ENCODE results near the gene PLA1A. TPM values are rescaled to one million over a fixed set of nuclear protein-coding genes. Genes with fewer than 3 reads are reported as not detected.

Gene PLA1A
- total RNA-seq, 1 donor from 2014 or later = not detected

DNA sequence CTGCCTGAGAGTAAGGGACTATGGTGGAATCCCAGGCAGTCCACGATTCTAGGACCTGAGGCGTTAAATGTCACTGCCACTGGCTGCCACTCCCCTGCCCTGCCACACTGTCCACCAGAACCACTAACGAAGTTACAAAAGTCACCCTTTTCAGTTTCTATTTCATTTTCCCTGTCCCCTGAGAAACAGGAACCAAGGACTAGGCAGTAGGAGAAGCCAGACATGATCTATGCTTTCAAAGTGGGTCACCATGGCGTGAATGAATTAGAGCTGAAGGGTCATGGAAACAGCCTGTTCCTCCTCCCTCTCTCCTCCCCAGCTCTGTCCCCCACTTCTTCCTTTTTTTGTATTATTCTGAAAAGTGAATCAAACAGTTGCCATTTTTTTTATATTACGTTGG lies 27.5 kb upstream of the PLA1A start:
- Mint-ChIP-seq H3K4me1 (no peaks in the 10 kb centered on the region), H3K9me3 (no peaks in the 10 kb centered on the region), H3K36me3 (no peaks in the 10 kb centered on the region), H3K4me3 (no peak overlapping the region), H3K27me3 (ENCODE audit: low read depth) (peaks cover 7% of the 10 kb centered on the region), H3K27ac (no peak overlapping the region)
- TF ChIP-seq, protein P1, sequence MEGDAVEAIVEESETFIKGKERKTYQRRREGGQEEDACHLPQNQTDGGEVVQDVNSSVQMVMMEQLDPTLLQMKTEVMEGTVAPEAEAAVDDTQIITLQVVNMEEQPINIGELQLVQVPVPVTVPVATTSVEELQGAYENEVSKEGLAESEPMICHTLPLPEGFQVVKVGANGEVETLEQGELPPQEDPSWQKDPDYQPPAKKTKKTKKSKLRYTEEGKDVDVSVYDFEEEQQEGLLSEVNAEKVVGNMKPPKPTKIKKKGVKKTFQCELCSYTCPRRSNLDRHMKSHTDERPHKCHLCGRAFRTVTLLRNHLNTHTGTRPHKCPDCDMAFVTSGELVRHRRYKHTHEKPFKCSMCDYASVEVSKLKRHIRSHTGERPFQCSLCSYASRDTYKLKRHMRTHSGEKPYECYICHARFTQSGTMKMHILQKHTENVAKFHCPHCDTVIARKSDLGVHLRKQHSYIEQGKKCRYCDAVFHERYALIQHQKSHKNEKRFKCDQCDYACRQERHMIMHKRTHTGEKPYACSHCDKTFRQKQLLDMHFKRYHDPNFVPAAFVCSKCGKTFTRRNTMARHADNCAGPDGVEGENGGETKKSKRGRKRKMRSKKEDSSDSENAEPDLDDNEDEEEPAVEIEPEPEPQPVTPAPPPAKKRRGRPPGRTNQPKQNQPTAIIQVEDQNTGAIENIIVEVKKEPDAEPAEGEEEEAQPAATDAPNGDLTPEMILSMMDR (IDR thresholded peaks at IDR 0.05; ENCODE audit: unreplicated experiment) = no peak
- DNase-seq (ENCODE audit: low spot score in 2 of 2, unreplicated experiment in 2 of 2) = no peak

DNA sequence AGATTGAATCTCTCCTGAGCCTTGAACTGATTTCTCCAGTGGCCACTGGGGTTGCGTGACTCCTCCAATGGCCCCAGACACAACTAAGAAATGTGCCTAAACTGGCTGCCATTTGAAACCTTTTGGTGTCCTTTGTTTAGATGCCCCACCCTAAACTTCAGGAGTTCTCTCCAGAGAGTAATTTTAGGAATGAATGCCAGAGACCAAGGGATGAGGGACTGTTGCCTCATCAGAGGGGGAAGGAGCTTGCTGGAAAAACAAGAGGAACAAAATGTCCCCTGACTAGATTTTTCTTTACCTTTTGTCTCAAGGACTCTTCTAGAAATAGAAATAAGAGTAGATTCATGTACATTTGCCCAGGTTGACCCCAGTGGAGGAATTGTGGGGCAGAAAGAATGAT lies 26.5 kb upstream of the PLA1A start:
- Mint-ChIP-seq H3K9me3 (no peaks in the 10 kb centered on the region), H3K27me3 (ENCODE audit: low read depth) (peaks cover 7% of the 10 kb centered on the region), H3K4me1 (no peaks in the 10 kb centered on the region), H3K36me3 (no peaks in the 10 kb centered on the region), H3K4me3 (no peak overlapping the region), H3K27ac (no peak overlapping the region)
- no peak for DNase-seq (ENCODE audit: low spot score in 2 of 2, unreplicated experiment in 2 of 2)
- TF ChIP-seq, protein P1 (IDR thresholded peaks at IDR 0.05; ENCODE audit: unreplicated experiment) = no peak

DNA sequence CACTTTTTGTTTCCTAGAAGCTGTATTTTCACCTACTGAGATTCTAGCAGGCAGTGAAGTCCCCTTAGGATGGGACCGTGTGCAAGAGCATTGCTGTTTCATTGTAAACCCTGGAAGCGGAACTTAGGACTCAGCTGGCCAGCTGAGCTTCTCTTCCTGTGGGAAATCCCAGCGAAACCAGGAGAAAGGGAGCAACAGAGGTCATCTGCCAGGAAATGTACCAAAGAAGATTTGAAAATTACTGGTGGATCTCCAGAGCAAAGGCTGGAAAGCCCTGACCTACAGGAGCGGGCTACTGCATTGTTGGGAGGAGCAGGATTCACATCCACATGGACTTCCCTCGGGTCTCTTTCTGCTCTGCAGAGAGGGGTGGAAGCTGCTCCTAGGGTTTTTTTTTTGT lies 26.0 kb upstream of the PLA1A start:
- H3K27ac Mint-ChIP-seq = no peak overlapping the region
- peaks cover 4% of the 10 kb centered on the region for H3K27me3 Mint-ChIP-seq (ENCODE audit: low read depth)
- H3K9me3 Mint-ChIP-seq = no peaks in the 10 kb centered on the region
- no peak overlapping the region for H3K4me3 Mint-ChIP-seq
- TF ChIP-seq, protein P1 (IDR thresholded peaks at IDR 0.05; ENCODE audit: unreplicated experiment) = no peak
- H3K36me3 Mint-ChIP-seq = no peaks in the 10 kb centered on the region
- no peak for DNase-seq (ENCODE audit: low spot score in 2 of 2, unreplicated experiment in 2 of 2)
- no peaks in the 10 kb centered on the region for H3K4me1 Mint-ChIP-seq

DNA sequence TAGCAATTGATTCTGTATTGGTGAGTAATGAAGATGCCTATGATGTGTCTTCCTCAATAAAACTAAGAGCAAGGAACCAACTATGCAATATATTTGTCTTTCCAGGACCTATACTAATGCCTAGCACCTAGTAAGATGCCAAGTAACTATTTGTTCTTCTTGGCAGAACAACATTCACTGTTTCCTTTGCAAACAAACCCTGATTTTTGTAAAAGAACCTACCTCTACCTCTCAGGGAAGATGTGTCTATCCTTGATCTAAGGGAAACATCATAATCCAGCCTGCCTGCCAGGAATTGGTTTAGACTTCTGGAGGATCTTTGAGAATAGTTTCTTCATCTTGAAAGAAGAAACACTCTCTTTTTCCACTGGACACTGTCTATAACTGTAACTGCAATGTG lies 22.2 kb upstream of the PLA1A start:
- Mint-ChIP-seq H3K36me3 (no peaks in the 10 kb centered on the region), H3K27ac (no peak overlapping the region), H3K9me3 (no peaks in the 10 kb centered on the region), H3K27me3 (ENCODE audit: low read depth) (no peaks in the 10 kb centered on the region), H3K4me3 (no peak overlapping the region), H3K4me1 (peaks cover 14% of the 10 kb centered on the region)
- TF ChIP-seq, protein P1 (IDR thresholded peaks at IDR 0.05; ENCODE audit: unreplicated experiment) = no peak
- DNase-seq (ENCODE audit: low spot score in 2 of 2, unreplicated experiment in 2 of 2) = no peak

DNA sequence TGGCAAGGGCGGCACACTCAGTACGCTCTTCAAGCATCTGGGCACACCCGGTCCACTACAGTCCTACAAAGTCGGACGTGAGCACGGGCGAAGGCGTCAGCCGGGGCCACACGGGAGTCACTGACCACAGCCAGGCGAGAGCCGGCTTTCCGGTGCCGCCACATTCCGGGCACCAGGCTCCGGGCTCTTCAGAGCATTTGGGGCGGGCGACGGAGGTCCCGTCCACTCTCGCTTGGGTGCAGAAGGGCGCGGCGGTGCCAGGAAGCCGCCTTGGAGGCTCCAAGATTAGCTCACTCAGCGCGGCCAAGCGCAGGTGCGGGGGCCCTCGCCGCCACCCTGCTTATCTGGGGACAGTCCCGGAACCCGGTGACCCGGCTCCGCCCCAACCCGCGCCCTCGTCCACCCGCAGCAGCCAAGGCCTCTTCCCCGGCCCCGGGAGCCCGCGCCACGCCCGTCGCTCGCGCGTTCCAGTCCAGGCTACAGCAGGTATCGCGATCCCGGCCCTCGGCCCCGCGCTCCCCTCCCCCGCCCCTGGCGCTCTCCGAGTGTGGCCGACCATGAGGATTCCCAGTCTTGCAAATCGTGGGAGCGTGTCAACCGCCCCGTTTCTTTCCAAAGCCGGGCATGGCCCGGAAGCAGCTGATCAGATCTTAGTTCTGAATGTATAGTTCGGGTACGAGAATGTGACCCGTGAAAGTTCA lies 18.2 kb upstream of the PLA1A start, which contains the start of gene ADPRH:
ADPRH (plus strand) TSS at position 127 of the 701 bp plus-strand sequence. CDS start 2,678 bp downstream, outside the sequence.
- TF ChIP-seq, protein P1 (IDR thresholded peaks at IDR 0.05; ENCODE audit: unreplicated experiment) = no peak
- DNase-seq (ENCODE audit: low spot score in 2 of 2, unreplicated experiment in 2 of 2) = peak; percentile 57 to 85
- no peaks in the 10 kb centered on the region for H3K36me3 Mint-ChIP-seq
- H3K27me3 Mint-ChIP-seq (ENCODE audit: low read depth) = no peaks in the 10 kb centered on the region
- peak within 1 kb of the TSS; percentile 91 for H3K4me3 Mint-ChIP-seq
- H3K27ac Mint-ChIP-seq = peak within 1 kb of the TSS; percentile 97
- peaks cover 17% of the 10 kb centered on the region for H3K4me1 Mint-ChIP-seq
- H3K9me3 Mint-ChIP-seq = no peaks in the 10 kb centered on the region

All from mesothelial cell of epicardium (in vitro differentiated cells).